CD8-positive, alpha-beta memory T cell (primary cell): ENCODE measurements around the gene KMT5B. TPM values are rescaled to one million over a fixed set of nuclear protein-coding genes. Genes with fewer than 3 reads are reported as not detected.

Experiments
- polyA plus RNA-seq: library from polyadenylated mRNA; unstranded; fragments of 300-500 nt; fragmentation: Illumina TruSeq; gene quantifications from one replicate; pipeline ENCODE4 v1.2.3, GENCODE V29; 2021
- total RNA-seq, 2 experiments: library from RNA; stranded (reverse); gene quantifications; one replicate each; pipeline ENCODE4 v1.2.3, GENCODE V29; 2021

The KMT5B gene
- total and polyA plus RNA-seq, 3 experiments from 2014 or later = 21.9 to 49.1 (median 22.6) TPM

Other genes starting within 250 kb of the KMT5B start
- gene UNC93B1, start 209.2 kb downstream of the KMT5B start, total RNA-seq = 10 to 100 TPM in 1 of 2 experiments, 1 to 10 TPM in 1; 9.8 to 11.1 TPM
- gene UNC93B1, start 209.2 kb downstream of the KMT5B start, polyA plus RNA-seq = 26.5 TPM
- under 1 TPM; 0.20 to 0.33 TPM for gene ALDH3B1, start 203.0 kb downstream of the KMT5B start, total RNA-seq
- 0.12 TPM for gene ALDH3B1, start 203.0 kb downstream of the KMT5B start, polyA plus RNA-seq
- 100 to 1,000 TPM; 132 to 140 TPM for gene NDUFS8, start 182.6 kb downstream of the KMT5B start, total RNA-seq
- gene NDUFS8, start 182.6 kb downstream of the KMT5B start, polyA plus RNA-seq = 170 TPM
- gene TCIRG1, start 174.3 kb downstream of the KMT5B start, total RNA-seq = 100 to 1,000 TPM; 108 to 126 TPM
- gene TCIRG1, start 174.3 kb downstream of the KMT5B start, polyA plus RNA-seq = 48.1 TPM
- 10 to 100 TPM; 11.6 to 14.0 TPM for gene CHKA, start 91.9 kb downstream of the KMT5B start, total RNA-seq
- gene CHKA, start 91.9 kb downstream of the KMT5B start, polyA plus RNA-seq = 3.1 TPM
- 10 to 100 TPM; 46.9 to 49.8 TPM for gene C11orf24, start 58.7 kb upstream of the KMT5B start, total RNA-seq
- gene C11orf24, start 58.7 kb upstream of the KMT5B start, polyA plus RNA-seq = 15.7 TPM
- gene LRP5, start 99.3 kb upstream of the KMT5B start, total RNA-seq = 1 to 10 TPM; 7.5 to 9.9 TPM
- gene LRP5, start 99.3 kb upstream of the KMT5B start, polyA plus RNA-seq = 0.68 TPM
- 100 to 1,000 TPM; 118 to 119 TPM for gene PPP6R3, start 247.5 kb upstream of the KMT5B start, total RNA-seq
- gene PPP6R3, start 247.5 kb upstream of the KMT5B start, polyA plus RNA-seq = 49.3 TPM